ENCODE measurements around the gene ARFIP2. TPM values are rescaled to one million over a fixed set of nuclear protein-coding genes. Genes with fewer than 3 reads are reported as not detected.

Gene ARFIP2
- polyA plus RNA-seq, 1 experiment, result 79.1 TPM

GRCh38 chr11:6443269-6444003 lies 37.7 kb downstream of the ARFIP2 start:
- no peak overlapping the region for H3K4me3 ChIP-seq (ENCODE audit: low read depth, low read length)
- TF ChIP-seq, protein P1, sequence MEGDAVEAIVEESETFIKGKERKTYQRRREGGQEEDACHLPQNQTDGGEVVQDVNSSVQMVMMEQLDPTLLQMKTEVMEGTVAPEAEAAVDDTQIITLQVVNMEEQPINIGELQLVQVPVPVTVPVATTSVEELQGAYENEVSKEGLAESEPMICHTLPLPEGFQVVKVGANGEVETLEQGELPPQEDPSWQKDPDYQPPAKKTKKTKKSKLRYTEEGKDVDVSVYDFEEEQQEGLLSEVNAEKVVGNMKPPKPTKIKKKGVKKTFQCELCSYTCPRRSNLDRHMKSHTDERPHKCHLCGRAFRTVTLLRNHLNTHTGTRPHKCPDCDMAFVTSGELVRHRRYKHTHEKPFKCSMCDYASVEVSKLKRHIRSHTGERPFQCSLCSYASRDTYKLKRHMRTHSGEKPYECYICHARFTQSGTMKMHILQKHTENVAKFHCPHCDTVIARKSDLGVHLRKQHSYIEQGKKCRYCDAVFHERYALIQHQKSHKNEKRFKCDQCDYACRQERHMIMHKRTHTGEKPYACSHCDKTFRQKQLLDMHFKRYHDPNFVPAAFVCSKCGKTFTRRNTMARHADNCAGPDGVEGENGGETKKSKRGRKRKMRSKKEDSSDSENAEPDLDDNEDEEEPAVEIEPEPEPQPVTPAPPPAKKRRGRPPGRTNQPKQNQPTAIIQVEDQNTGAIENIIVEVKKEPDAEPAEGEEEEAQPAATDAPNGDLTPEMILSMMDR (IDR thresholded peaks at IDR 0.05; ENCODE audit: low read depth, low read length), result peak; percentile 89
- H3K27ac ChIP-seq (ENCODE audit: low read depth, low read length), result no peak overlapping the region
- POLR2A ChIA-PET, result interaction anchor here (0.7 to 1.0 kb wide), 2 partner anchors 61 to 64 kb away, joined by 3 to 4 read pairs; no protein-coding TSS in a partner anchor
- CTCF ChIA-PET, result interaction anchor here (0.6 to 15.7 kb wide), 37 partner anchors 10 to 802 kb away, joined by 3 to 604 read pairs (median 4); partner anchors contain the start of genes MRPL17, SMPD1 and TRIM3
- no peaks in the 10 kb centered on the region for H3K27me3 ChIP-seq (ENCODE audit: control insufficient read depth, insufficient read depth, low read length)
- DNase-seq (ENCODE audit: low read depth, low spot score), result no peak
- no peaks in the 10 kb centered on the region for H3K9me3 ChIP-seq (ENCODE audit: control insufficient read depth, insufficient read depth, low read length)

DNA sequence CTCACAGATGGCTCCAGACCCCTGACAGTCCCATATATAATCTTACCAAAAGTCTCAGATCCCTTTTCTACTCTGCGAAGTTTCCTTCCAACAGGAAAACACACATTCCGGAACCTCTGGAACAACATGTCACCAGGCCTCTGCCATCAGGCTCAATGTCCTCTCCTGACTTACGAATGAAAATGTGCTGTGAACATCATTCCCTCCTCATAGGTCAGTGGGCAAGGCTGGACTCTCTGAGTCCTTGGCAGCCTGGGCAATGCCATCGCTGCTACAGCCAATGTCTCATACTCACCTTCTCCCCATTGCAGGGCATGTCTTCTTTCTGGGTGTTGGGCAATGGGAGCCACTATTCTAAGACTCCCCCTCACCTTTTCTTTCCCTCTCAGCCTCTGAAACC lies 38.7 kb downstream of the ARFIP2 start:
- Histone ChIP-seq H3K9me3 (ENCODE audit: control insufficient read depth, insufficient read depth, low read length) (no peaks in the 10 kb centered on the region), H3K4me3 (ENCODE audit: low read depth, low read length) (no peak overlapping the region), H3K27me3 (ENCODE audit: control insufficient read depth, insufficient read depth, low read length) (no peaks in the 10 kb centered on the region), H3K27ac (ENCODE audit: low read depth, low read length) (no peak overlapping the region)
- DNase-seq (ENCODE audit: low read depth, low spot score), result no peak
- TF ChIP-seq, protein P1 (IDR thresholded peaks at IDR 0.05; ENCODE audit: low read depth, low read length), result no peak
- ChIA-PET POLR2A (no interaction called here), CTCF (interaction anchor here (1.1 to 15.7 kb wide), 14 partner anchors 11 to 154 kb away, joined by 3 to 604 read pairs (median 16); no protein-coding TSS in a partner anchor)

- POLR2A ChIA-PET, result interaction anchor here (0.5 to 1.0 kb wide), 3 partner anchors 14 to 232 kb away, joined by 3 to 4 read pairs (median 3); partner anchors contain the start of gene APBB1
- no peak for DNase-seq (ENCODE audit: low read depth, low spot score)
- no peak within 1 kb of the TSS for H3K27ac ChIP-seq (ENCODE audit: low read depth, low read length)
- TF ChIP-seq, protein P1 (IDR thresholded peaks at IDR 0.05; ENCODE audit: low read depth, low read length), result no peak
- H3K27me3 ChIP-seq (ENCODE audit: control insufficient read depth, insufficient read depth, low read length), result no peaks in the 10 kb centered on the region
- no peak within 1 kb of the TSS for H3K4me3 ChIP-seq (ENCODE audit: low read depth, low read length)
- CTCF ChIA-PET, result interaction anchor here (0.9 to 15.7 kb wide), 5 partner anchors 11 to 265 kb away, joined by 4 to 604 read pairs (median 16); no protein-coding TSS in a partner anchor
- no peaks in the 10 kb centered on the region for H3K9me3 ChIP-seq (ENCODE audit: control insufficient read depth, insufficient read depth, low read length)
These were observed 40.2 kb downstream of the ARFIP2 start, which contains the start of gene HPX for GRCh38 chr11:6440906-6441358. HPX (minus strand) TSS chr11:6440987; CDS start chr11:6440963, 24 bp downstream.

- H3K27me3 ChIP-seq (ENCODE audit: control insufficient read depth, insufficient read depth, low read length), result no peaks in the 10 kb centered on the region
- CTCF ChIA-PET, result interaction anchor here (0.6 to 15.7 kb wide), 22 partner anchors 9 to 714 kb away, joined by 3 to 604 read pairs (median 4); partner anchors contain the start of genes APBB1 and MRPL17
- TF ChIP-seq, protein P1 (IDR thresholded peaks at IDR 0.05; ENCODE audit: low read depth, low read length), result peak; percentile 82
- no peak overlapping the region for H3K4me3 ChIP-seq (ENCODE audit: low read depth, low read length)
- DNase-seq (ENCODE audit: low read depth, low spot score), result no peak
- POLR2A ChIA-PET, result interaction anchor here (1.4 kb wide), 1 partner anchor 20 kb away, joined by 4 read pairs; the partner anchor contains the start of gene APBB1
- H3K27ac ChIP-seq (ENCODE audit: low read depth, low read length), result no peak overlapping the region
- no peaks in the 10 kb centered on the region for H3K9me3 ChIP-seq (ENCODE audit: control insufficient read depth, insufficient read depth, low read length)
These were observed 42.1 kb downstream of the ARFIP2 start for GRCh38 chr11:6438979-6439571.

Data from AG04450 (cell line).